Testis (tissue), 3 donors: ENCODE results near the gene HERC5. TPM values are rescaled to one million over a fixed set of nuclear protein-coding genes. Genes with fewer than 3 reads are reported as not detected.
A peak's percentile ranks its signal among the peaks of the same experiment; 100 is the strongest.

Source experiments
- DNase-seq: peaks from one replicate; pipeline ENCODE4 v3.0.0-alpha.2; 2019
- H3K27ac ChIP-seq, 2 donors: fragments of 200-600 bp; sonication (generic); one replicate each; pipeline ENCODE4 v1.5.1; 2019
- H3K27me3 ChIP-seq: fragments of 200-600 bp; sonication (generic); one replicate; pipeline ENCODE4 v1.5.1; 2019
- H3K36me3 ChIP-seq: fragments of 200-600 bp; sonication (generic); one replicate; pipeline ENCODE4 v1.5.1; 2017; ENCODE audit warnings: low read depth; ENCODE audit errors: missing control alignments
- H3K4me1 ChIP-seq: fragments of 200-600 bp; sonication (generic); one replicate; pipeline ENCODE4 v1.5.1; 2019
- H3K4me3 ChIP-seq, 2 donors: fragments of 200-600 bp; sonication (generic); one replicate each; pipeline ENCODE4 v1.5.1; 2017 to 2019
- H3K9me3 ChIP-seq: fragments of 200-600 bp; sonication (generic); one replicate; pipeline ENCODE4 v1.5.1; 2017
- POLR2A ChIP-seq: fragments of 450-650 bp; IDR thresholded peaks from one replicate; pipeline ENCODE4 v1.6.1; 2017; ENCODE audit warnings: antibody characterized with exemption, mild to moderate bottlenecking, moderate library complexity
- WGBS, 2 donors: methylation state at CpG; one replicate each; pipeline ENCODE4 v1.1.5; 2018; 5-methylcytosine and 5-hydroxymethylcytosine counted together
- intact Hi-C: fragments of 100-400 bp; cut with DNase I; formaldehyde crosslinking; loops from one replicate; pipeline ENCODE4 v1.15.1; 2023; ENCODE audit warnings: low total_unique reads
- polyA plus RNA-seq: library from polyadenylated mRNA; stranded (reverse); fragments of 350-450 nt; fragmentation: Illumina TruSeq; extraction: RNeasy Lipid Tissue Mini Kit (QIAGEN cat#74804); gene quantifications from one replicate; pipeline ENCODE4 v1.2.3, GENCODE V29; 2014; ENCODE audit warnings: low read depth, low replicate concordance; ENCODE audit not compliant: insufficient read depth
- total RNA-seq, 2 donors: library from RNA; depleted of rRNA; stranded (reverse); fragments of >200 nt; gene quantifications; one replicate each; pipeline ENCODE4 v1.2.3, GENCODE V29; 2016
- TF ChIP-seq, protein P1 (sequence below), 3 experiments: fragments of 450-650 bp in 2 of 3; fragments of 200-600 bp in 1 of 3; sonication (generic) in 1 of 3; IDR thresholded peaks; one replicate each; pipeline ENCODE4 v1.5.1; 2016 to 2019; ENCODE audit warnings: antibody characterized with exemption in 3 of 3, mild to moderate bottlenecking in 2 of 3, moderate library complexity in 1 of 3

HERC5 gene
- total and polyA plus RNA-seq, 3 donors from 2014 or later = 72.6 to 127 (median 111) TPM

DNA sequence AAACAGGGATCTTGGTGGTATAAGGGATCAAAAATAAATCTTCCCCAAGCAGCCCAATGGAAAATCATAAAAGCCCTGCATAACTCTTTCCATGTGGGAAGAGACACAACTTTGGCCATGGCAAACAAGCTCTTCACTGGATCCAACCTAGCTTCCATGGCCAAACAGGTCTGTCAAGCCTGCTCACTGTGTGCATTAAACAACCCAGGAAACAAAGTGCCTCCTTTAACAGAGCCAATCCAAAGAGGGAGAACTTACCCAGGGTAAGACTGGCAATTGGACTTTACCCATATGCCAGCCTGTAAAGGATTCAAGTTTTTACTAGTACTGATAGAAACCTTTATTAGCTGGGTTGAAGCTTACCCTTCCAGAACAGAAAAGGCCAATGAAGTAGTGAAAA lies 7.6 kb upstream of the HERC5 start:
- Histone ChIP-seq H3K9me3 (no peaks in the 10 kb centered on the region), H3K27me3 (no peaks in the 10 kb centered on the region), H3K4me3 (no peak overlapping the region), H3K36me3 (no peaks in the 10 kb centered on the region), H3K4me1 (peaks cover 18% of the 10 kb centered on the region), H3K27ac (peak overlapping the region; percentile 12 to 45)
- intact Hi-C loops = no loop called here
- TF ChIP-seq, protein P1, sequence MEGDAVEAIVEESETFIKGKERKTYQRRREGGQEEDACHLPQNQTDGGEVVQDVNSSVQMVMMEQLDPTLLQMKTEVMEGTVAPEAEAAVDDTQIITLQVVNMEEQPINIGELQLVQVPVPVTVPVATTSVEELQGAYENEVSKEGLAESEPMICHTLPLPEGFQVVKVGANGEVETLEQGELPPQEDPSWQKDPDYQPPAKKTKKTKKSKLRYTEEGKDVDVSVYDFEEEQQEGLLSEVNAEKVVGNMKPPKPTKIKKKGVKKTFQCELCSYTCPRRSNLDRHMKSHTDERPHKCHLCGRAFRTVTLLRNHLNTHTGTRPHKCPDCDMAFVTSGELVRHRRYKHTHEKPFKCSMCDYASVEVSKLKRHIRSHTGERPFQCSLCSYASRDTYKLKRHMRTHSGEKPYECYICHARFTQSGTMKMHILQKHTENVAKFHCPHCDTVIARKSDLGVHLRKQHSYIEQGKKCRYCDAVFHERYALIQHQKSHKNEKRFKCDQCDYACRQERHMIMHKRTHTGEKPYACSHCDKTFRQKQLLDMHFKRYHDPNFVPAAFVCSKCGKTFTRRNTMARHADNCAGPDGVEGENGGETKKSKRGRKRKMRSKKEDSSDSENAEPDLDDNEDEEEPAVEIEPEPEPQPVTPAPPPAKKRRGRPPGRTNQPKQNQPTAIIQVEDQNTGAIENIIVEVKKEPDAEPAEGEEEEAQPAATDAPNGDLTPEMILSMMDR (IDR thresholded peaks at IDR 0.05) = no peak
- TF ChIP-seq POLR2A = no peak
- no peak for DNase-seq

- intact Hi-C loops = loop anchor here (10.0 kb wide), 3 partner anchors 76 to 236 kb away; partner anchors contain the start of genes HERC6 and PPM1K
- H3K27me3 ChIP-seq = no peaks in the 10 kb centered on the region
- H3K4me1 ChIP-seq = peaks cover 16% of the 10 kb centered on the region
- no peak for DNase-seq
- TF ChIP-seq, protein P1 (IDR thresholded peaks at IDR 0.05) = no peak
- no peak for TF ChIP-seq POLR2A
- no peak overlapping the region for H3K27ac ChIP-seq
- H3K4me3 ChIP-seq = no peak overlapping the region
- WGBS, 2 donors = 63 to 83% methylated on average over 2 of the region's 2 CpGs
- no peaks in the 10 kb centered on the region for H3K36me3 ChIP-seq
- H3K9me3 ChIP-seq = no peaks in the 10 kb centered on the region
These were observed 5.7 kb upstream of the HERC5 start for GRCh38 chr4:88451205-88451604.

- peaks cover 11% of the 10 kb centered on the region for H3K4me1 ChIP-seq
- TF ChIP-seq, protein P1 (IDR thresholded peaks at IDR 0.05) = no peak
- no peak for TF ChIP-seq POLR2A
- H3K27me3 ChIP-seq = no peaks in the 10 kb centered on the region
- H3K4me3 ChIP-seq = no peak overlapping the region
- no peak overlapping the region for H3K27ac ChIP-seq
- no peaks in the 10 kb centered on the region for H3K36me3 ChIP-seq
- intact Hi-C loops = loop anchor here (10.0 kb wide), 3 partner anchors 78 to 238 kb away; partner anchors contain the start of genes HERC6 and PPM1K
- WGBS, 2 donors = 65 to 75% methylated on average over 2 of the region's 2 CpGs
- no peaks in the 10 kb centered on the region for H3K9me3 ChIP-seq
- peak; percentile 60 for DNase-seq
These were observed 4.0 kb upstream of the HERC5 start for GRCh38 chr4:88452912-88453311.

- TF ChIP-seq POLR2A = no peak
- TF ChIP-seq, protein P1 (IDR thresholded peaks at IDR 0.05) = no peak
- H3K9me3 ChIP-seq = no peaks in the 10 kb centered on the region
- H3K27me3 ChIP-seq = no peaks in the 10 kb centered on the region
- no peaks in the 10 kb centered on the region for H3K36me3 ChIP-seq
- H3K27ac ChIP-seq = peak overlapping the region; percentile 87 to 89
- H3K4me1 ChIP-seq = no peaks in the 10 kb centered on the region
- peak overlapping the region; percentile 80 to 97 for H3K4me3 ChIP-seq
- intact Hi-C loops = loop anchor here (10.0 kb wide), 3 partner anchors 83 to 243 kb away; partner anchors contain the start of genes HERC6 and PPM1K
- DNase-seq = peak; percentile 67
- 3% methylated on average over 15 to 39 of the region's 75 CpGs for WGBS, 2 donors
These were observed 586 bp downstream of the HERC5 start for GRCh38 chr4:88457307-88458103.
